GM21515 (cell line): ENCODE data around the gene SUPT4H1.
A peak's percentile ranks its signal among the peaks of the same experiment; 100 is the strongest.

Experiments used
- ATAC-seq: cut with Tn5 transposase; IDR thresholded peaks from one replicate; pipeline ENCODE4 v1.9.1; 2021; ENCODE audit not compliant: unreplicated experiment

The SUPT4H1 gene

DNA sequence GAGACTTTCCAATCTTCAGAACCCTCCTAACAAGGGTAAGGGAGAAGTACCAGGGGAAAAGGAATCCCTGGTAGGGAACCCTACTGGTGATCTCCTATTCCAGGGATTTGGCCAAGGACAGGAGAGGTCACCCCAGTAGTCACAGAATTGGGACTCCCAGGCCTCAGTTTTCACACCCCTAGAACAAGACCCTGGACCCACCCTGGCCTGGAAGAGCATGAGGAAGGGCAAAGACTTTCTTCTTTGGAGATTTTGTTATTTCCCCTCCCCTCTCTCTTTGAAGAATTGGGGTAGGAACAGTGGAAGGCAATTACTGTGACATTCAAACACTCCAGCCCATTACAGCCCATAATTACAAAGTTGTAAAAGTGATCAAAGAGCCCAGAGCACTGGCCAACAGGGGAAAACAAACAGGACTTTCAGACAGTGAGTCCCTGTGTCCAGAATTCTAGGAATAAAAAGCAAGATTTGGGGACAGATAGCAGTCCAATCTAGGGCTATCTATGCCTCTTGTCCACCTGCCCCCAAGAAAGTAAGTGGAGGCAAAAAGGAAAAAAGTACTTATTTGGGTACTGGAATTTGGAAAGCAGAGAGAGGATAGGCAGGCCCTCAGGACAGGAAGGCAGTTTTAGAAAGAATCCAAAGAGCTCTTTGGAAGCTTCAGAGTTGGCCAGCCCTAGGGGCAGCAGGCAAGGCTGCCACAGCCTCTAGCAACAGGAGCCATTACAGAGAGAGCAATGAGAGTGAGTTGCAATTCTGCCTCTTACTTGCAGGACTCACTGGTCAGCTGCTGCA is 13.4 kb upstream of the SUPT4H1 start:
- no peak for ATAC-seq

DNA sequence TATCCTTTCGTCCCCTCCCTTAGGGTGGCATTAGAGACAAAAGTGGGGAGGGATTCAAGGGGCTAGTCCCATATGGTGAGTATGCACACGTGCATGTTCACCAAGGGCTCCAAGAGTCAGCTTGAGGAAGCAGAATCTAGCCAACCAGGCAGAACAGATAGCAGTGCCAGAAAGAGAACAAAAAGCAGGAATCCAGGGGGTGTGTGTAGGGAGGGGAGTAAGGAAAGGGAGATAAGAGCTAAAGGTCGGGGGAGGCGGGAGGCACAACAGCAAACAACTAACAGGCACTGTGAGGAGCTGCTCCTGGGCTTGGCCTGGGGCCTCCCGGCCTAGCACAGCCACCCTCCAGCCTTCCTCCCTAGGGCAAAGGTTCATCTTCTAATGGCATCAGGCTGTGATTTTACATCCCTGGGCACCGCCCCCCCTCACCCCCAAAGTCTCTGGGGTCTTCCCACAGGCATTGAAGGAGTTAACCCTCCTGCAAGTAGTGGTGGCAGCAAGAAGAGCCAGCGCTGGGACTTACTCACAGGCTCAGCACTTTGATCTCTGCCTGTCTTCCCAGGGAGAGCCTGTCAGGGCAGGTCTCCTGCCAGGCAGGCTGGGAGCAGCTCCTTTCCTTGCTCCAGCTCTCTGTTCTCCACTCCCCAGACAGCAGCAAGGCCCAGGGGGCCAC is 12.4 kb upstream of the SUPT4H1 start:
- no peak for ATAC-seq

DNA sequence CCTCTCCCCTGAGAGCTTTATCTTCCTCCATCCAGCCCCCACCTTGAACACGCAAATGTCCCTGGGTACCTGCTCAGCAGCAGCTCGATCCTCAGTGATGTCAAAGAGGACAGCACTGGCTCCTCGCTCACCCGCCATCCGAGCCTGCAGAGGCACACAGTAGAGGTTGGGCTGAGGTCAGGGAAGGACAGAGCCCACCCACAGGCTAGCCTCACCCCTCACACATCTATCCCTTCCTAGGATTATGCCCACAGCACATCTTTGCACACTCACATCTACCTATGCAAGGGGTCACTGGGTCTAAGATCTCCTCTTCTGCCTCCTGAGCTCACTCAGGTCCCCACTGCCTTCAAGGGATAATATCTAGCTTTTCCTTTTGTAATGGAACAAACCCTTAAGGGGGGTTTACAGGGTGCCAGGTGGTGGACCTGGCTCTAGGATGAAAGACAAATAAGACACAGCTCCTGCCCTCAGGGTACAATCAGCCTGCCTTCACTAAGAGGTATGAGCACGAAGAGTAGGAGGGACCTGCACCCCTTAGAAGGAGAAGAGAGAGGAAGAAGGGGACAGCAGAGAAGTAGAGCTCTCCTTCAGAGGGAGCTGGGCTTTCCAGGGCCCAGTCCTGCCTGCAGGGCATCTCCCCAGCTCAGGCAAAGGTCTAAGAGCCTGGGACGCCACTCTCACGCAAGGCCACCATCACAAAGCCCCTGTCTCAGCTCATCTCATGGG is 11.6 kb upstream of the SUPT4H1 start:
- no peak for ATAC-seq

DNA sequence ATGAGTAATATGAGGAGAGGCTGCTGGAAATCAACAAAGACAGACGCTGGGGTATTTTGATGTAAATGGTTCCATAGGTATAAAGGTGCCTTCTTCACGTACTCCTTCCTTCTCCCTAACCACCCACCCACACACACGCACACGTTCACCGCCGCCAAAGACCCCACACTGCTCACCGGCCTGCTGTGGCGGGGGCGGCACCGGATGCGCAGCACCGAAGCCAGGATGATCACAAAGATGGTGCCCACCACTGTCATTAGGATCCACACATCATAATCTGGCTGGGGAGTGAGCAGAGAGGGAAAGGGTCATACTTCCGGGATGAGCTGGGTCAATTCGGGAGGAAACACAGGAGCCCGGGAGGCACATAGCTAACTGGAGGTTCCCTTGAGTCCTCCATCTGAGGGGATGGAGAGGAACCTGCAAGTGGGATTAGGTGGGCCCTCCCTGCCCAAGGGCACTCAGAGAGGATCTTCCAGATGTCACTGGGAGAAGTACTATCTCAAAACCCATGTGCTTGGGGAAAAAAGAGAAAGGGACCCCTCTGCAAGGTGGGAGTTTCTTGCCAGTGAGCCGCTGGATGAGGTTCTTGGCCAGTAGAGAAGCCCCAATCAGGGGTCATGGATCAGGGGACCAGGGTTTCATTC is 10.5 kb upstream of the SUPT4H1 start:
- no peak for ATAC-seq

DNA sequence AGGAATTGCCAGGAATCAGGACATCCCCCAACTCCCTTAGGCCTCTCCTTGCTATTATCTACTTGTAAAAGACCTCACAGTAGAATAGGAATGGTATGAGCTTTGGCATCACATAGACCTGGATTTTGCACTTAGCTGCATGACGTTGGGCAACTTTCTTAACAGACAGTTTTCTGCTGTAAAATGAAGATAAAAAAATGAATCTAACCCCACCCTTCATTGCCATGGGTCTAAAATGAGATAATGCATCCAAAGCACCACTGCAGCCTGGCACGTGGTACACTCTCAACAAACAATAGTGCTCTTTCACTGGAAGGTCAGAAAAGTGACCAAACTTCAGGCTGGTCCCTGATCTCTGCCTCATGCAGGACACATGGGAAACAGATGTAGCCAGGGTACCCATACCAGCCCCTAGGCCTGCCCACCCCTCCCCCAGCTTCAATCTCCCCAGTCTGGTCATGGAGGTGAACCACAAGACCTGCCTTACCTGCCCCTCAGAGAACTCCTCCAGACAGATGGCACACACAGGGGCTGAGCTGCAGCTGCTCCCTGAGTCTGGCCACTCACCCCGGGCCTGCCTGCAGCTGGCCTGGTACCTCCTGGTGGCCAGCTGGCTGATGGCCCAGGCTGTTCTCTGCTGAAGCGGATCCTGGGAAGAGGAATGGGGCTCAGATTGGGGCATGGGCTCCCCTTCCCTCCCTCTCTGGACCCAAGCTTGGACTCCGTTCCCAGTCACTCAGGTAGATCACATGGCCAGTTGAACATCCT is 8.5 kb upstream of the SUPT4H1 start:
- ATAC-seq, result no peak

DNA sequence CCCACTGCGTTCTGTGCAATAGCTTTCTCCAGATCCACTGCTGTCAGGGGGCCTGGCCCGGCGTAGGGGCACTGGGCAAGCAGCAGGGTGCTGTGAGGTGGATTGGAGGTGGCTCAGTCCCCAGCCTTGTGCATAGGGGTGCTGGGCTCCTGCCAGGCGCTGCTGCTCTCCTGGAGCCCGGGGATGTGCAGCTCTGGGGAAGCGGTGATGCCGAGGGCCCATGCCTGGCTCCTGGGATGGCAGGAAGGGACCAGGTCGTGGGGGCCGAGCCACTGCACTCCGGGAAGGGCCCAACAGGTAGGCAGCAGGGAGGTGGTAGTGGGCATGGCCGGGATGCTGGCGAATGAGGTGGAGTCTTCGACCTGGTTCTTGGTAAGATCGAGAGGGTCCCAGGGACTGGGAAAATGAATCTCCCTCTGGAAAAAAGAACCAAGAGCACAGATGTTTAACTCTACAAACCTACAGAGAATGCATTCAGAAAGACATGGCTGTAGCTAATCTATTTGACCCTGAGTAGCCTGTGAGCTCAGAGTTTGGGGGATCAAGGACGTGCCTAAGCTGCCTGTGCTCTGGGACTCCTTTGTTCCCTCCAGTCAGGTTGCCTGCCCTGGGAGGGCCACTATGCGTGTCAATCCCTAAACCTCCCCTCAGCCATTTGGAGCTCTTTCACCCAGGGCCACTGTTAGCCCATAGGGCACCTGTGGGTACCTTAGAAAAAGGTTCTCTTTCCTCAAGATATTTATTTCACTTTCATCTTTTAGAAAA is 6.6 kb upstream of the SUPT4H1 start:
- ATAC-seq, result no peak

DNA sequence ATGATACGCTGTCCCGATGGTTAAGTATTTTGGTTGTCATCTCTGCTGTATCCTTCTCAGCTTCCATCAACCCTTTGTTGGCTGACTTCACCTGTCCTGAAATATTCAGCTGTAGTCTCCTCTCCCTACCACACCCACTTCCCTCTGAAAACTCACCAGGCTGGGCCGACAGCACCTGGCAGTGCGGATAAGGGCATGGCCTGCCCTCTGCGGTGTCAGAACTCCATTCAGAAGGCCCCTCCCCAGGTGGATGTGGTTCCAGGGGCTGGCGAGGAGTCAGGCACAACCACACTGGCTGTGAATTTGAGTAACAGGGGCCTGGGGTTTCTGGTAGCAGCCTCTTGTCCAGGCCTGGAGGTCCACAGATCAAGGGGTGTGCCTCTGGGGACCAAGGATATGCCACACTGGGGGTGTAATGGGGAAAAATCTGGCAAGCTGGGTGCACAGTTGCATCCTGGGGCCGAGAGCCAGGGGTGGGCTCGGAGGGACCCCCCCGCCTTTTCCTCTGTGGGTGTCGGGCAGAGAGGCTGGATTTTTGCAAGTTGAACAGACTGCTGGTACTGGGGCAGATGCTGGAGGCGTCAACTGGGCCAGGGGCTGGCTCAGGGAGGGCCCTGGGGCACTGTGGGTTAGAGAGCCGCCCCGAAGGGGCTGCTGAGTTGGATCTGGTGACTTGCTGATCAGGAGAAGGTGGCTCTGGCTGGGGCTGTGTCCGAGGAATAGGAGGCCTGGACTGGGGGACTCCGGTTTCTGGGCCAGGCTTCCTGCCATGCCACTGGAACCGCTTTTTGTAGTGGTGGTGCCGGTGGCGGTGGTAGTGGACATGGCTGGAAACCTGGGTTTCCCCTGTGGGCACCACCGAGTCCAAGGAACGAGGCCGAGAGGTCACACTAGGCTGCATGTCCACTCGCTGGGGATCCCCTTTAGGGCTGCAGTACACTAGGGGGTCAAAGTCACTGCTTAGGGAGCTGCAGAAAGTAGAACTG is 5.6 kb upstream of the SUPT4H1 start:
- ATAC-seq, result no peak

DNA sequence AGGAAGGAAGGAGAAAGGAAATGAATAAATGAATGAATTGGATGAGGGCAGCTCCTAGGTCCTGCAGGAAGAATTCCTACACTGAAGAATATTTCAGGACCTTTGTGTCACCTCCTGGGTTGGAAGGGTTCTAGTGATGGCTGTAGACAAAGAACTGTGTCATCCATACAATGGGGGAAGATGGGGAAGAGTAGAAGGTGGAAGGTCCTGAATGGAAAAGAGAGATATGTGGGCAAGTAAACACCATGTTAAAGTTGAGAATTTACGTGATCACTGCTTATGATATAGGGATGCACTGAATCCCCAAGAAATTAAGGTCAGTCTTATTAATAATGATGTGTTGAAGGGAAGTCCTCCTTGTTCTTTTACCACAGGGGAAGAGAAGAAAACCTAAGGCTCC is 4.2 kb upstream of the SUPT4H1 start:
- no peak for ATAC-seq

DNA sequence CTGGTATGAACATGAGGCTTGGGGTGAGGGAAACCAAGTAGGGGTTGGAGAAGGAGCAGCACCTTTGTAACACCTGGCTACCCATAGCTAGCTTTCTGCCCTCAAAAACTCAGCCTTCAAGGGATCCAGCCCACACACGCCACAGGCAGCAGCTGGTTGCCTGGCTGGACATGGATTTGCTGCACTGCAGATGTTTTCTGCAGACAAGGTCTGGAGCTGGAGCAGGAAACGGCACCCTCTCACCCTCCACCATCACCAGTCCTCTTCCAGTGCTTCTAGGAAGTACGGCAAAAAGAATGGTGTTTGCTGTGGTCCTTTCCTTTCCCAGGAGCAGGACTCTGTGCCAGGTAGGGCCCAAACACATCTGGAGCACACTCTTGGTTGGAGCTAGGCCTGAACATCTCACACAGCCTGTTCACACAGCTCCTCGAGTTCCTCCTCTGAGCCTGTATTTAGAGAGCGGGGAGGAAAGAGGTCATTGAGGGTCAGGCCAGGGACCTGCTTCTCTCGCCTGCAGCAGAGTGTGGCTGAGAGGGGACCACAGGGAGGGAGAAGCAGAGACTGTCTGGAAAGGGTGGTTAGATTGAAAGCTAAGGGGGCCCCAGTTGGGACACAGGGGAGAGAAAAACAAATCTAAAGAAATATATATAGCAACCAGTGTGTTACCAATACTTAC is 2.7 kb upstream of the SUPT4H1 start:
- ATAC-seq, result no peak

DNA sequence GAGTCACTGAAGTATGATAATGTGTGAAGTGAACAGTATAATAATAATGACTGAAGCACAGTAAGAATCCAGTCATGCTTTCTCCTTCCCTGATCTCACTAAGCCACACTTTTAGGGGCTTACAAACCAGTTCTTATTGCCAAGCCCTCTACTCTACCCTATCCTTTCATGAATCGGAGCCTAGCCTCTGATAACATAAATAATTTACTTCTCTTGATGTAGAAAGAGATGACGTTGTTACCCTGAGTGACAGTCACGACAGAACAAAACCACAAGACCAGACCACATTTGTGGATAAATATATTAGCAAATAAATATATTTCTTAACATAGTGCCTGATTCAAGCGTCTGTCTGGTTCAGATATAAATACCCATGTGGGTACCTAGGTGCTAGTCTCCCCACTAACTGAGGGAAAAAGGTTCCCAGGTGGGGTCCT is 1.4 kb upstream of the SUPT4H1 start:
- ATAC-seq, result no peak

DNA sequence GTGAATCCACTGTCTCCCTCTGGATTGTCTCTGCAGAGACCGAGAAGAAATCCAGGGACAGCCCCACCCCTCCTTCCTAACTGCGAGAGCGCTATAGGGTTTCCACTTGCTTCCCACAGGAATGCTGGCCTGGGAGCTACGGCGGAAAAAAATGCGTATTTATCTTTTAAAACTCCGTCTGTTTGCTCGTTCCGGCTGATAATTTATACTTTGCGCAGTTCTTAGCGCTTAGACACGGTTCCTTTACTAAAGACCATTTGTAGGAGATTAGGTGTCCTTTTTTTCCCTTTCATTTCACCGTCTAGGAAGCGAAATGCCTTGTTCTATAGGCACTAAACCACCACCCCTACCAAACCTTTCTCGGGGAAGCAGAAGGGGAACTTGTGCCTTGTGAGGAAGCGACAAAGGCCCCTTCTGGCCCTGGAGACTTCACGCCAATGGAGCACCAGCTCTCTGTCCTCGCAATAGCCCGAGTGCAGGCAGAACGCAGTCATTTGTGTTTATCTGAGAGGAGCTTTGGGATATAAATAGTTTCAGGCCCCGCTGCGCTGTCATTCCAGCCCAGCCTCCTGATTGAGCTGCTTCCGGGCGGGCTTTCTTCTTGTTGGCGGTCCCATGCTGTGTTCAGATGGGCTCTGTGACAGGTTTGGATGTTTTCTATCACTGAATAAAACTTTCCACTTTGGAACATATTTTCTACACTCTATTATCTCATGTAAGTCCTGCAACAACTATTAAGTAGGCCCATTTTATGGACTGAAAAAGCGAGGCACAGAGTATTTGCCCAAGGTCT is 791 bp upstream of the SUPT4H1 start:
- ATAC-seq, result no peak

DNA sequence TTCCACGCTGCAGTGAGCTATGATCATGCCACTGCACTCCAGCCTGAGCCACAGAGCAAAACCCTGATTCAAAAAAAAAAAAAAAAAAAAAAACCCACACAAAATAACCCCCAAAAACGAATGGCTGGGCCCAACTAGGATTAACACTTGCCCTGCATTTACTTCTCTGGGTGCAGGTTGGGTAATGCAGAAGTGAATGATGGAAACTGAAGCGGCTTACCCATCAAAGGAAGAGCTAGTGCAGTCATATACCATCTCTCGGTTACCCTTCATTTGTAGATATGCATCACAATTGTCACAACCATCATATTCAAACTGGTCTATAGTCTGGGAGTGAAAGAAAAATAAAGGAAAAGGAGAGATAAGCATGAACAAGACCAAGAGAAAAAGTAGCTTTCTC is 819 bp downstream of the SUPT4H1 start:
- no peak for ATAC-seq

DNA sequence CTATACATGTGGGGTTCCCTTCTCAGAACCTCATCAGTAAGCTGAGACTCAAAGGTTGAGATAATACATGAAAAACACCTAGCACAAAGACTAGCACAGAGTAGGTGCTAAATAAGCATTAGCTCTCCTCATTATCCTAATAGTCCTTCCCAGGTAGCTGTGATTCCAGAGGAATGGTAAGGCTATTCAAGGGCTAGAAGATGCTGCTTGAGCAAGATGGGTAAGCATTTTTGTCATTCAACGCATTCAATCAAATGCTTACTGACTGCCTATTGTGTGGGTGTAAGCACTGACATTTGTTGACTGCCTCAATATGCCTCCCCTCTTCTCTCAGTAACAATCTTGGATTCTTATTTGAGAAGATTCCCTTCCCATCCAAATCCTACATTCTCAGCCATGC is 4.0 kb downstream of the SUPT4H1 start:
- ATAC-seq, result no peak

DNA sequence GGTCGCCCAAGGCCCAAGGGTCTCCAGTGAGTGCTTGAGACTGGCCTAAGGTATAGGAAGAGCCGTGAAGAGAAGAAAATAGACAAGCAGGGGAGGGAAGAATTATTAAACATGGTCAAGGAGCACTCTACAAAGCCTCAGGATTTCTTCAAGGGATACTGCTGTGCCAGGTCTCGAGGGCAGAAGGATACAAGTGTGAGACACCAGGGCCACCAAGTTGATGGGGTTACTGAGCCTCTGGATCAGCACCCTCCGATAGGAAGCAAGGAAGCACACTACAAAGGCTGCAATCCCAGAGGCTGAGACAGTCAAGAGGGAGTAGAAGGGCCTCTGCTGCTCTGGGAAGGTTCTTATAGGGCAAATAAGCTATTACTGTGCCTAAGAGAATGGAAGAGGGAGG is 6.5 kb downstream of the SUPT4H1 start:
- no peak for ATAC-seq

DNA sequence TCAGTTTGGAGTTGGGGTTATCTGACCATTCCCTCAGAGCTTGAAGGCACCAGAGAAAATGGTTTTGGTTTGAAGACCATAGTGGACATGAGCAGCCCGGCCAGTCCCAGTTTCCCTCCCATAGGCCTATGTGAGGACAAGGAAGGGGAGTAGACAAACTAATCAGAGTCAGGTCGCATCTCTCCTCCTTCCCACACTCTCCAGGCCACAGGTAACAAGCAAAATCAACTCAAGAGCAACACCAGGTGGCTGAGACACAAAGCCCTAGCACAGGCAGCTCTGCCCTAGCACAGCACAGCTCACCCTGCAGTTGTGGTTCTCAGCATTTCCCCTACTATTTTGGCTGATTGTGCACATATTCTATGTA is 7.2 kb downstream of the SUPT4H1 start:
- ATAC-seq, result peak; percentile 39

DNA sequence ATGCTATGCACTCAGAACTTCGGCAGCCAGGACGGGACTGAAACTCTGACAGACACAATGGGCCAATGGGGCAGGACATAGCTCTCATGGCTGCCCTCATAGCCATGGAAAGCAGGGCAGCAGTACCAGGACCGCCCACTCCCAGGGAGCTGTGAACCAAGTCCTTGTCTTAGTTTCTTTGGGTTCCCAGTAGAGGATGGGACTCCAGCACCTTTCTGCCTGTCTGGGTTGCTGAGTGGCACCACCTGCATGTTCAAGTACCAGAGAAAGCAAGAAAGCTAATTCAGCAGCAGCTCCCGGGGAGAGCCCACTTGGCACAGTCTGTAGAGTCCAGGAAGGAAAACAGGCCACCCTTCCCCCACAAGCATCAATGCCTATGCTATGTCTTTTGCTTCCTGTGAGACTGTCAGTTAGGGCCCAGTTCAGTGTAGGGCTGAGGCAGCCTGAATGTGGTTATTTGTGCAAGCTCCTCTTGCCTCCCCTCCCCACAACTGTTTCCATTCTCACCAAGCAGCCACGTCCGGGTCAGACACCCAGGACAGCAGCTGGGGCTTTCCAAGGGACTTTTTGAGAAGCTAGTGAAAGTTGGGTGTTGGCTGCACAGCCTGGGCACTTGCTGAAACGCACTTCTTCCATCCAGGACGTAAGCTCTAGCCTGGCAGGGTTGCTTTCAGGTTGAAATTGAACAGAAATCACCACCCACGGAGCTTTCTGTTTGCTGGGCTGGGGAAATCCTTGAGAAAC is 7.8 kb downstream of the SUPT4H1 start:
- peak; percentile 83 for ATAC-seq

DNA sequence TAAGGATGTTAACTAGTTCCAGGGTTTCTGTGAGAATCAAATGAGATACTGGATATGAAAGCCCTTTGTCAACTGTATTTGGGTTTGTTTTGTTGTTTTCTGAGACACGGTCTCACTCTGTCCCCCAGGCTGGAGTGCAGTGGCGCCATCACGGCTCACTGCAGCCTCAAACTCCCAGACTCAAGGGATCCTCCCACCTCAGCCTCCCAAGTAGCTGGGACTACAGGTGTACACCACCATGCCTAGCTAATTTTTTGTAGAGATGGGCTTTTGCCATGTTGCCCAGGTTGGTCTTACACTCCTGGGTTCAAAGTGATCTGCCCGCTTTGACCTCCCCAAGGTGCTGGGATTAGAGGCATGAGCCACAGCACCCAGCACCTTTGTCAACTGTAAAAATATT is 8.9 kb downstream of the SUPT4H1 start:
- no peak for ATAC-seq
